ENCODE results near the gene VAT1L.

Gene VAT1L

GRCh38 chr16:77788181-77789084, at the start of gene VAT1L:
Gene VAT1L (plus strand): TSS chr16:77788564. CDS start chr16:77788683, 119 bp downstream.
- peak within 1 kb of the TSS; percentile 66 for H3K4me3 Mint-ChIP-seq

GRCh38 chr16:77738706-77739558, 49.4 kb upstream of the VAT1L start:
- H3K9me3 Mint-ChIP-seq, result peaks cover 17% of the 10 kb centered on the region
- intact Hi-C loops (cut with micrococcal nuclease), result no loop called here
- no peak overlapping the region for H3K4me3 Mint-ChIP-seq
- peaks cover 22% of the 10 kb centered on the region for H3K36me3 Mint-ChIP-seq (ENCODE audit: low read depth)
- peaks cover 1% of the 10 kb centered on the region for H3K27me3 Mint-ChIP-seq
- H3K4me1 Mint-ChIP-seq (ENCODE audit: low read depth), result peaks cover 19% of the 10 kb centered on the region
- no peak overlapping the region for H3K27ac Mint-ChIP-seq

More at GRCh38 chr16:77788181-77789084, at the start of gene VAT1L:
- Mint-ChIP-seq H3K36me3 (ENCODE audit: low read depth) (no peaks in the 10 kb centered on the region), H3K4me1 (ENCODE audit: low read depth) (peaks cover 11% of the 10 kb centered on the region), H3K27me3 (peaks cover 54% of the 10 kb centered on the region), H3K9me3 (no peaks in the 10 kb centered on the region), H3K27ac (no peak within 1 kb of the TSS)
- intact Hi-C loops (cut with micrococcal nuclease), result no loop called here

GRCh38 chr16:77739559-77739892, 48.8 kb upstream of the VAT1L start:
- H3K4me3 Mint-ChIP-seq, result no peak overlapping the region
- H3K27me3 Mint-ChIP-seq, result peaks cover 1% of the 10 kb centered on the region
- peaks cover 19% of the 10 kb centered on the region for H3K4me1 Mint-ChIP-seq (ENCODE audit: low read depth)
- peak overlapping the region; percentile 62 for H3K27ac Mint-ChIP-seq
- H3K36me3 Mint-ChIP-seq (ENCODE audit: low read depth), result peaks cover 22% of the 10 kb centered on the region
- intact Hi-C loops (cut with micrococcal nuclease), result no loop called here
- peaks cover 11% of the 10 kb centered on the region for H3K9me3 Mint-ChIP-seq

- H3K27ac Mint-ChIP-seq, result no peak overlapping the region
- intact Hi-C loops (cut with micrococcal nuclease), result no loop called here
- peaks cover 11% of the 10 kb centered on the region for H3K4me1 Mint-ChIP-seq (ENCODE audit: low read depth)
- no peaks in the 10 kb centered on the region for H3K36me3 Mint-ChIP-seq (ENCODE audit: low read depth)
- no peaks in the 10 kb centered on the region for H3K9me3 Mint-ChIP-seq
- H3K4me3 Mint-ChIP-seq, result no peak overlapping the region
- no peaks in the 10 kb centered on the region for H3K27me3 Mint-ChIP-seq
Measured at GRCh38 chr16:77744141-77744540, 44.2 kb upstream of the VAT1L start.

- intact Hi-C loops (cut with micrococcal nuclease), result no loop called here
- no peaks in the 10 kb centered on the region for H3K36me3 Mint-ChIP-seq (ENCODE audit: low read depth)
- H3K4me1 Mint-ChIP-seq (ENCODE audit: low read depth), result no peaks in the 10 kb centered on the region
- no peaks in the 10 kb centered on the region for H3K27me3 Mint-ChIP-seq
- H3K4me3 Mint-ChIP-seq, result no peak overlapping the region
- H3K9me3 Mint-ChIP-seq, result no peaks in the 10 kb centered on the region
- no peak overlapping the region for H3K27ac Mint-ChIP-seq
Measured at GRCh38 chr16:77745972-77746371, 42.4 kb upstream of the VAT1L start.

- no peaks in the 10 kb centered on the region for H3K27me3 Mint-ChIP-seq
- H3K4me1 Mint-ChIP-seq (ENCODE audit: low read depth), result no peaks in the 10 kb centered on the region
- no peak overlapping the region for H3K4me3 Mint-ChIP-seq
- no peaks in the 10 kb centered on the region for H3K36me3 Mint-ChIP-seq (ENCODE audit: low read depth)
- no peak overlapping the region for H3K27ac Mint-ChIP-seq
- intact Hi-C loops (cut with micrococcal nuclease), result no loop called here
- no peaks in the 10 kb centered on the region for H3K9me3 Mint-ChIP-seq
Measured at GRCh38 chr16:77748421-77749005, 39.9 kb upstream of the VAT1L start.

- no peaks in the 10 kb centered on the region for H3K4me1 Mint-ChIP-seq (ENCODE audit: low read depth)
- no peaks in the 10 kb centered on the region for H3K9me3 Mint-ChIP-seq
- H3K27me3 Mint-ChIP-seq, result no peaks in the 10 kb centered on the region
- intact Hi-C loops (cut with micrococcal nuclease), result no loop called here
- H3K4me3 Mint-ChIP-seq, result no peak overlapping the region
- H3K36me3 Mint-ChIP-seq (ENCODE audit: low read depth), result no peaks in the 10 kb centered on the region
- no peak overlapping the region for H3K27ac Mint-ChIP-seq
Measured at GRCh38 chr16:77749415-77749814, 38.9 kb upstream of the VAT1L start.

- H3K4me1 Mint-ChIP-seq (ENCODE audit: low read depth), result peaks cover 5% of the 10 kb centered on the region
- no peak overlapping the region for H3K27ac Mint-ChIP-seq
- no peaks in the 10 kb centered on the region for H3K27me3 Mint-ChIP-seq
- no peaks in the 10 kb centered on the region for H3K36me3 Mint-ChIP-seq (ENCODE audit: low read depth)
- H3K4me3 Mint-ChIP-seq, result no peak overlapping the region
- intact Hi-C loops (cut with micrococcal nuclease), result no loop called here
- H3K9me3 Mint-ChIP-seq, result no peaks in the 10 kb centered on the region
Measured at GRCh38 chr16:77758046-77758445, 30.3 kb upstream of the VAT1L start.

- Mint-ChIP-seq H3K4me1 (ENCODE audit: low read depth) (peaks cover 5% of the 10 kb centered on the region), H3K4me3 (no peak overlapping the region), H3K27ac (no peak overlapping the region), H3K36me3 (ENCODE audit: low read depth) (no peaks in the 10 kb centered on the region), H3K27me3 (no peaks in the 10 kb centered on the region), H3K9me3 (no peaks in the 10 kb centered on the region)
- intact Hi-C loops (cut with micrococcal nuclease), result no loop called here
Measured at GRCh38 chr16:77758508-77758907, 29.9 kb upstream of the VAT1L start.

GRCh38 chr16:77759201-77759600, 29.2 kb upstream of the VAT1L start:
- Mint-ChIP-seq H3K36me3 (ENCODE audit: low read depth) (no peaks in the 10 kb centered on the region), H3K27me3 (no peaks in the 10 kb centered on the region), H3K4me1 (ENCODE audit: low read depth) (peaks cover 5% of the 10 kb centered on the region), H3K9me3 (no peaks in the 10 kb centered on the region), H3K4me3 (no peak overlapping the region), H3K27ac (no peak overlapping the region)
- intact Hi-C loops (cut with micrococcal nuclease), result no loop called here

- intact Hi-C loops (cut with micrococcal nuclease), result no loop called here
- no peaks in the 10 kb centered on the region for H3K27me3 Mint-ChIP-seq
- peaks cover 5% of the 10 kb centered on the region for H3K4me1 Mint-ChIP-seq (ENCODE audit: low read depth)
- no peak overlapping the region for H3K27ac Mint-ChIP-seq
- no peaks in the 10 kb centered on the region for H3K9me3 Mint-ChIP-seq
- H3K4me3 Mint-ChIP-seq, result no peak overlapping the region
- H3K36me3 Mint-ChIP-seq (ENCODE audit: low read depth), result no peaks in the 10 kb centered on the region
Measured at GRCh38 chr16:77759821-77760220, 28.5 kb upstream of the VAT1L start.

GRCh38 chr16:77760800-77761199, 27.6 kb upstream of the VAT1L start:
- peaks cover 5% of the 10 kb centered on the region for H3K4me1 Mint-ChIP-seq (ENCODE audit: low read depth)
- H3K9me3 Mint-ChIP-seq, result no peaks in the 10 kb centered on the region
- H3K27me3 Mint-ChIP-seq, result no peaks in the 10 kb centered on the region
- intact Hi-C loops (cut with micrococcal nuclease), result no loop called here
- no peak overlapping the region for H3K27ac Mint-ChIP-seq
- H3K36me3 Mint-ChIP-seq (ENCODE audit: low read depth), result no peaks in the 10 kb centered on the region
- H3K4me3 Mint-ChIP-seq, result no peak overlapping the region

GRCh38 chr16:77761204-77761603, 27.2 kb upstream of the VAT1L start:
- no peaks in the 10 kb centered on the region for H3K27me3 Mint-ChIP-seq
- intact Hi-C loops (cut with micrococcal nuclease), result no loop called here
- H3K4me3 Mint-ChIP-seq, result no peak overlapping the region
- H3K27ac Mint-ChIP-seq, result no peak overlapping the region
- H3K9me3 Mint-ChIP-seq, result no peaks in the 10 kb centered on the region
- no peaks in the 10 kb centered on the region for H3K36me3 Mint-ChIP-seq (ENCODE audit: low read depth)
- peaks cover 5% of the 10 kb centered on the region for H3K4me1 Mint-ChIP-seq (ENCODE audit: low read depth)

- Mint-ChIP-seq H3K4me1 (ENCODE audit: low read depth) (peaks cover 5% of the 10 kb centered on the region), H3K4me3 (no peak overlapping the region), H3K9me3 (no peaks in the 10 kb centered on the region), H3K27ac (no peak overlapping the region), H3K36me3 (ENCODE audit: low read depth) (no peaks in the 10 kb centered on the region), H3K27me3 (no peaks in the 10 kb centered on the region)
- intact Hi-C loops (cut with micrococcal nuclease), result no loop called here
Measured at GRCh38 chr16:77762262-77762661, 26.1 kb upstream of the VAT1L start.

Measured in dendritic cell treated with granulocyte-macrophage colony-stimulating factor and Interleukin-4, amounts not matched to agents 40 ng/mL and 50 ng/mL, for 4 days (primary cell).